GM23338 (cell line): ENCODE results near the gene GPRIN2. TPM values are rescaled to one million over a fixed set of nuclear protein-coding genes. Genes with fewer than 3 reads are reported as not detected.
A peak's percentile ranks its signal among the peaks of the same experiment; 100 is the strongest.

Source experiments
- ATAC-seq: fragments of 200-7000 bp; cut with Tn5 transposase; 3 replicates; pipeline ENCODE4 v1.9.1; 2020
- DNase-seq: peaks from one replicate; pipeline ENCODE4 v3.0.0-alpha.2; 2015; ENCODE audit warnings: low spot score
- H2AFZ ChIP-seq: fragments of 200-600 bp; sonication (generic); 2 replicates; pipeline ENCODE4 v1.8.0; 2016; ENCODE audit warnings: antibody characterized with exemption, mild to moderate bottlenecking, moderate library complexity
- H3F3A ChIP-seq: fragments of 200-600 bp; sonication (generic); replicated peaks from 2 replicates; pipeline ENCODE4 v1.8.0; 2017; ENCODE audit warnings: antibody characterized with exemption, mixed run types, low read depth
- H3K27ac ChIP-seq: fragments of 200-600 bp; sonication (generic); 2 replicates; pipeline ENCODE4 v1.6.1; 2016; ENCODE audit warnings: low read depth
- H3K27me3 ChIP-seq: fragments of 200-600 bp; sonication (generic); 2 replicates; pipeline ENCODE4 v1.8.0; 2016; ENCODE audit warnings: mild to moderate bottlenecking, mixed run types, moderate library complexity; ENCODE audit not compliant: insufficient read depth
- H3K36me3 ChIP-seq: fragments of 200-600 bp; sonication (generic); 2 replicates; pipeline ENCODE4 v1.8.0; 2016; ENCODE audit warnings: mild to moderate bottlenecking; ENCODE audit not compliant: insufficient read depth
- H3K4me1 ChIP-seq: fragments of 200-600 bp; sonication (generic); 2 replicates; pipeline ENCODE4 v1.8.0; 2016; ENCODE audit warnings: mild to moderate bottlenecking, moderate library complexity; ENCODE audit not compliant: insufficient read depth
- H3K4me2 ChIP-seq: fragments of 200-600 bp; sonication (generic); 2 replicates; pipeline ENCODE4 v1.7.1; 2017; ENCODE audit warnings: mixed run types
- H3K4me3 ChIP-seq: fragments of 200-600 bp; sonication (generic); 2 replicates; pipeline ENCODE4 v1.6.1; 2016; ENCODE audit warnings: mixed run types
- H3K79me2 ChIP-seq: fragments of 200-600 bp; sonication (generic); replicated peaks from 2 replicates; pipeline ENCODE4 v1.8.0; 2017; ENCODE audit warnings: mild to moderate bottlenecking; ENCODE audit not compliant: insufficient read depth
- H3K9me2 ChIP-seq: fragments of 200-600 bp; sonication (generic); 2 replicates; pipeline ENCODE4 v1.8.0; 2017; ENCODE audit not compliant: insufficient read depth
- H4K20me1 ChIP-seq: fragments of 200-600 bp; sonication (generic); replicated peaks from 2 replicates; pipeline ENCODE4 v1.8.0; 2017; ENCODE audit warnings: mild to moderate bottlenecking; ENCODE audit not compliant: insufficient read depth
- H3K27ac Mint-ChIP-seq: 2 replicates; pipeline ENCODE4 v1.8.0; 2020; ENCODE audit warnings: inconsistent platforms, mild to moderate bottlenecking, moderate library complexity, mixed read lengths
- H3K27me3 Mint-ChIP-seq: 3 replicates; pipeline ENCODE4 v1.8.0; 2022; ENCODE audit warnings: low read depth, mild to moderate bottlenecking, moderate library complexity, mixed read lengths, inconsistent platforms; ENCODE audit not compliant: insufficient read depth, poor library complexity
- H3K36me3 Mint-ChIP-seq: 3 replicates; pipeline ENCODE4 v1.8.0; 2021; ENCODE audit warnings: low read depth, mild to moderate bottlenecking, inconsistent platforms, moderate library complexity, mixed read lengths
- H3K4me1 Mint-ChIP-seq: 3 replicates; pipeline ENCODE4 v1.8.0; 2020; ENCODE audit warnings: mild to moderate bottlenecking, inconsistent platforms, mixed read lengths
- H3K4me3 Mint-ChIP-seq: 3 replicates; pipeline ENCODE4 v1.8.0; 2021; ENCODE audit warnings: moderate library complexity, mild to moderate bottlenecking, inconsistent platforms, mixed read lengths
- H3K9me3 Mint-ChIP-seq: 3 replicates; pipeline ENCODE4 v1.8.0; 2020; ENCODE audit warnings: moderate library complexity, mild to moderate bottlenecking, inconsistent platforms, mixed read lengths
- CREB1 ChIP-seq: fragments of 250-450 bp; sonication (Bioruptor Pico); IDR thresholded peaks from 2 replicates; pipeline ENCODE4 v1.5.0; 2020; ENCODE audit warnings: low read depth, mild to moderate bottlenecking, moderate library complexity
- CTCF ChIP-seq, 2 experiments: fragments of 200-600 bp in 1 of 2; sonication (generic) in 1 of 2; conservative IDR thresholded peaks; 2 replicates each; pipeline versions ENCODE4 v1.5.1 to v1.6.1; 2016 to 2017; ENCODE audit warnings: antibody characterized with exemption in 2 of 2, low read depth in 2 of 2, mild to moderate bottlenecking in 2 of 2, moderate library complexity in 1 of 2
- ETS1 ChIP-seq: IDR thresholded peaks from 2 replicates; pipeline ENCODE4 v1.6.1; 2016; ENCODE audit warnings: antibody characterized with exemption
- EZH2 ChIP-seq: fragments of 200-600 bp; sonication (generic); IDR thresholded peaks from one replicate; pipeline ENCODE4 v1.8.0; 2017; ENCODE audit warnings: antibody characterized with exemption, mild to moderate bottlenecking, low read depth; ENCODE audit not compliant: unreplicated experiment
- JUNB ChIP-seq: IDR thresholded peaks from one replicate; pipeline ENCODE4 v1.6.1; 2016; ENCODE audit warnings: antibody characterized with exemption; ENCODE audit not compliant: unreplicated experiment
- NANOG ChIP-seq: IDR thresholded peaks from 2 replicates; pipeline ENCODE4 v1.6.1; 2016; ENCODE audit warnings: antibody characterized with exemption, borderline replicate concordance
- STAT1 ChIP-seq: IDR thresholded peaks from one replicate; pipeline ENCODE4 v1.6.1; 2016; ENCODE audit warnings: antibody characterized with exemption; ENCODE audit not compliant: unreplicated experiment
- ZNF114 ChIP-seq: fragments of 250-450 bp; sonication (Bioruptor Pico); IDR thresholded peaks from 2 replicates; pipeline ENCODE4 v1.5.0; 2020; ENCODE audit warnings: mild to moderate bottlenecking, moderate library complexity
- ZNF331 ChIP-seq: fragments of 250-450 bp; sonication (Bioruptor Pico); IDR thresholded peaks from 2 replicates; pipeline ENCODE4 v1.5.0; 2020; ENCODE audit warnings: low read depth, mild to moderate bottlenecking, moderate library complexity
- ZNF462 ChIP-seq: fragments of 250-450 bp; sonication (Bioruptor Pico); IDR thresholded peaks from 2 replicates; pipeline ENCODE4 v1.5.0; 2020; ENCODE audit warnings: mild to moderate bottlenecking, moderate library complexity
- polyA plus RNA-seq: library from polyadenylated mRNA; unstranded; fragments of >200 nt; fragmentation: Nextera tagmentation; extraction: Ambion mirVana; gene quantifications from 2 replicates; pipeline ENCODE4 v1.2.1, GENCODE V29; 2016
- total RNA-seq: library from RNA; depleted of rRNA; stranded (reverse); fragments of >200 nt; shearing (Covaris generic); gene quantifications from 2 replicates; pipeline ENCODE4 v1.2.3, GENCODE V29; 2014

The GPRIN2 gene
- total and polyA plus RNA-seq, 2 experiments from 2014 or later: 2.9 to 28.5 TPM

GRCh38 chr10:46518028-46518725 lies 38.3 kb downstream of the GPRIN2 start:
- Mint-ChIP-seq H3K36me3 (no peaks in the 10 kb centered on the region), H3K9me3 (no peaks in the 10 kb centered on the region)
- no peaks in the 10 kb centered on the region for H3K27me3 ChIP-seq

GRCh38 chr10:46517541-46517940 lies 38.9 kb downstream of the GPRIN2 start:
- DNase-seq: no peak
- H3K4me1 Mint-ChIP-seq: no peaks in the 10 kb centered on the region
- peaks cover 17% of the 10 kb centered on the region; the same call in 1 of the 2 replicates for H3K9me2 ChIP-seq
- peak overlapping the region; percentile 67; the same call in 1 of the 2 replicates for H2AFZ ChIP-seq
- H3K27ac Mint-ChIP-seq: no peak overlapping the region
- no peaks in the 10 kb centered on the region for H3K79me2 ChIP-seq
- H3K4me1 ChIP-seq: no peaks in the 10 kb centered on the region
- no peaks in the 10 kb centered on the region for H3F3A ChIP-seq
- no peak overlapping the region for H3K4me3 ChIP-seq
- H3K27me3 ChIP-seq: no peaks in the 10 kb centered on the region
- no peaks in the 10 kb centered on the region for H4K20me1 ChIP-seq
- H3K36me3 Mint-ChIP-seq: no peaks in the 10 kb centered on the region
- no peak overlapping the region for H3K27ac ChIP-seq
- peaks cover 5% of the 10 kb centered on the region for H3K27me3 Mint-ChIP-seq
- no peak for ATAC-seq
- no peaks in the 10 kb centered on the region; the same call in 1 of the 2 replicates for H3K36me3 ChIP-seq
- no peak overlapping the region for H3K4me3 Mint-ChIP-seq
- H3K9me3 Mint-ChIP-seq: no peaks in the 10 kb centered on the region
- H3K4me2 ChIP-seq: no peak overlapping the region
- TF ChIP-seq JUNB (no peak), ZNF462 (no peak), CREB1 (CRISPR knock-in tag) (no peak)

More at GRCh38 chr10:46518028-46518725, 38.3 kb downstream of the GPRIN2 start:
- no peak for TF ChIP-seq ZNF331 (CRISPR knock-in tag)
- TF ChIP-seq ETS1: no peak
- no peak for TF ChIP-seq ZNF114 (CRISPR knock-in tag)
- no peak for TF ChIP-seq EZH2
- TF ChIP-seq STAT1: no peak
- no peak for TF ChIP-seq NANOG
- no peak for TF ChIP-seq CREB1 (CRISPR knock-in tag)
- no peak for TF ChIP-seq CTCF (conservative IDR thresholded peaks at IDR 0.05; ENCODE audit: low read depth in 2 of 2)
- Histone ChIP-seq H3K4me2 (no peak overlapping the region), H3K9me2 (peaks cover 17% of the 10 kb centered on the region; the same call in 1 of the 2 replicates), H3K4me1 (0 out of 2 replicates have a peak, but pooled peaks cover under 1% of the 10 kb centered on the region), H2AFZ (no peak overlapping the region), H3K79me2 (no peaks in the 10 kb centered on the region), H3K36me3 (no peaks in the 10 kb centered on the region; the same call in 1 of the 2 replicates), H3F3A (no peaks in the 10 kb centered on the region), H3K27ac (no peak overlapping the region), H3K4me3 (no peak overlapping the region), H4K20me1 (no peaks in the 10 kb centered on the region)
- DNase-seq: no peak
- no peak for ATAC-seq
- no peak overlapping the region for H3K27ac Mint-ChIP-seq
- no peak overlapping the region for H3K4me3 Mint-ChIP-seq
- H3K4me1 Mint-ChIP-seq: no peaks in the 10 kb centered on the region
- H3K27me3 Mint-ChIP-seq: peaks cover 5% of the 10 kb centered on the region
